ENCODE measurements around the gene IGF2.

GRCh38 chr11:2166091-2166851 is 27.1 kb upstream of the IGF2 start:
- no peak for TF ChIP-seq EP300 (IDR thresholded peaks at IDR 0.05)
- TF ChIP-seq POLR2AphosphoS5 (IDR thresholded peaks at IDR 0.05) = no peak
- peak; percentile 18 to 68 (median 54) for TF ChIP-seq CTCF (IDR thresholded peaks at IDR 0.05)
